ENCODE measurements around the gene LAMTOR1.

Gene LAMTOR1

GRCh38 chr11:72116019-72116755, 13.1 kb upstream of the LAMTOR1 start:
- DNase-seq = no peak

GRCh38 chr11:72114570-72114969, 11.5 kb upstream of the LAMTOR1 start:
- DNase-seq = no peak

GRCh38 chr11:72112978-72113808, 10.1 kb upstream of the LAMTOR1 start:
- DNase-seq = no peak

- peak; percentile 99 for DNase-seq
Measured at GRCh38 chr11:72112143-72112977, 9.3 kb upstream of the LAMTOR1 start, which contains the start of gene ANAPC15. Gene ANAPC15 (minus strand): TSS chr11:72112695. CDS start chr11:72111276, 1,419 bp downstream.

- no peak for DNase-seq
Measured at GRCh38 chr11:72111300-72112142, 8.4 kb upstream of the LAMTOR1 start.

GRCh38 chr11:72105888-72106287, 2.8 kb upstream of the LAMTOR1 start, which contains the start of gene TOMT:
Gene TOMT (plus strand): TSS chr11:72105924. CDS start chr11:72105952, 28 bp downstream.
- DNase-seq = no peak

- no peak for DNase-seq
Measured at GRCh38 chr11:72103754-72104167, 664 bp upstream of the LAMTOR1 start.

- DNase-seq = no peak
Measured at GRCh38 chr11:72102631-72102945, 509 bp downstream of the LAMTOR1 start.

- no peak for DNase-seq
Measured at GRCh38 chr11:72102162-72102561, 935 bp downstream of the LAMTOR1 start.

- no peak for DNase-seq
Measured at GRCh38 chr11:72100462-72100861, 2.6 kb downstream of the LAMTOR1 start.

- DNase-seq = no peak
Measured at GRCh38 chr11:72100009-72100408, 3.1 kb downstream of the LAMTOR1 start.

- DNase-seq = no peak
Measured at GRCh38 chr11:72098741-72099140, 4.4 kb downstream of the LAMTOR1 start.

- peak; percentile 79 for DNase-seq
Measured at GRCh38 chr11:72091292-72091691, 11.8 kb downstream of the LAMTOR1 start.

GRCh38 chr11:72088076-72088808, 14.9 kb downstream of the LAMTOR1 start:
- no peak for DNase-seq

GRCh38 chr11:72085621-72086351, 17.3 kb downstream of the LAMTOR1 start:
- no peak for DNase-seq

GRCh38 chr11:72084965-72085364, 18.1 kb downstream of the LAMTOR1 start:
- no peak for DNase-seq

GRCh38 chr11:72084076-72084475, 19.0 kb downstream of the LAMTOR1 start:
- DNase-seq = no peak

- no peak for DNase-seq
Measured at GRCh38 chr11:72083414-72083813, 19.7 kb downstream of the LAMTOR1 start.

- DNase-seq = no peak
Measured at GRCh38 chr11:72081821-72082453, 21.2 kb downstream of the LAMTOR1 start.

GRCh38 chr11:72081184-72081644, 21.9 kb downstream of the LAMTOR1 start:
- DNase-seq = no peak

Measured in CD4-positive, alpha-beta T cell treated with Interleukin-6 for 4 hours (primary cell).